NCI-H2196 (cell line): ENCODE data around the gene CAPN10.

ENCODE experiments used
- DNase-seq: peaks from one replicate; lab custom pipeline; 2025; ENCODE audit not compliant: unreplicated experiment; lab: John Stamatoyannopoulos, UW

The CAPN10 gene

DNA sequence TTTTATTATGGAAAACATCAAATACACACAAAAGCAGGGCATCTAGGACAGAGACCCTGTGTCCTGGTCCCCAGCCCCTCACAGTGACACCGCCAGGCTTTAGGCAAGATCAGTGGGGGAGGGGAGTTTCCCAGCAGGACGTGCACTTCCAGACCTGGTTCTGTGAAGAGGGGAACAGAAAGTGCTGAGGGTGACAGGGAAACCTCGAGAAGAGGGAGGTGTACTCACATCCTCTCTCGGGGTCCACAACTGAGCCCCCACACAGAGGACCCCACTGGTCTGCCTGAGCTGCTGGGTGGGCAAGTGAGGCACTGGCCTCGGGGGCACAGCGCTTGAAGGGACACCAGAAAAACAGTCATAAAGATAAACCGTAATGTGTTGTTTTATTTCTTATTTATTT lies 34.3 kb downstream of the CAPN10 start:
- DNase-seq, result no peak

DNA sequence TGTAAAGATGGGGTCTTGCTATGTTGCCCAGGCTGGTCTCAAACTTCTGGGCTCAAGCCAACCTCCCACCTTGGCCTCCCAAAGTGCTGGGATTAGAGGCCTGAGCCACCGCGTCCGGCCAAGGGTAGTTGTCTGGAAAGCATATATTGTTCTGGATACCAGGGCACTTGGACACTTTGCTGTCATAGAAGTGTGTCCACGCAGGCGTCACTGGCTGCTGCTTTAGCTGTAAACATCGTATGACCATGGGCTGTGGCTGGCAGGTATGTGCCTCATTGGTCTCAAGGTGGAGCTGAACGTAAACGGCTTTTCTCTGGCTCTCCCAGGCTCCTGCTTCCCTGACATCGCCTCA lies 35.5 kb downstream of the CAPN10 start:
- no peak for DNase-seq

DNA sequence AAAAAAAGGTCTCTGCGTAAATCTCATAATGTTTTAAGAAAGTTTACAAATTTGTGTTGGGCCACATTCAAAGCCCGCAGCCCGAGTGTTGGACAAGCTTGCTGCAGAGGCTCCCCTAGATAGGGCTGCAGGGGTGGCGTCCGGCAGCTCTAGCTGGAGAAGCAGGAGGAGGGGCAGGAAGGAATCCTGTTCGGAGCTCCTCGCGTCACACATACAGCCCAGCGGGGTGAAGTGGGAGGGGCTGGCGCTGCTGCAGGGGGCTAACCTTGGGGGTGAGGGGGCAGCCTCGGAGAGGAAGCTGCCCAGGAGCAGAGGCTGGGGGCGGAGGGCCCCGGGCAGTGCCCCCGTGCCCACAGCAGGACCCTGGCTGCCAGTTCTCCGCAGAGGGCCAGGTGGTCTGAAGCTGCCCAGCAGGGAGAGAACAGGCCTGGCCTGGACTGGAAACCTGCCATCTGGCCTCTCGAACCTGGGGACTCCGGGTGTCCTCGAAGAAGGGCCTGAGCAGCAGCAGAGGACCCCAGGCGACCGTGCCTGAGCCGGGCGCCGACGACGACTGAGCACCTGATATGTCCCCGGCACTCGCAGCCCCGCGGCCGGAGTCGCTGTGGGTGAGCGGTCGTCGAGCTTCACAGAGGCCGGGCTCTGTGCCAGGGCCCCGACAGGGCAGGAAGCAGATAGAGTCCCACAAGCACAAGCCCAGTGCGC lies 36.1 kb downstream of the CAPN10 start:
- DNase-seq, result no peak

DNA sequence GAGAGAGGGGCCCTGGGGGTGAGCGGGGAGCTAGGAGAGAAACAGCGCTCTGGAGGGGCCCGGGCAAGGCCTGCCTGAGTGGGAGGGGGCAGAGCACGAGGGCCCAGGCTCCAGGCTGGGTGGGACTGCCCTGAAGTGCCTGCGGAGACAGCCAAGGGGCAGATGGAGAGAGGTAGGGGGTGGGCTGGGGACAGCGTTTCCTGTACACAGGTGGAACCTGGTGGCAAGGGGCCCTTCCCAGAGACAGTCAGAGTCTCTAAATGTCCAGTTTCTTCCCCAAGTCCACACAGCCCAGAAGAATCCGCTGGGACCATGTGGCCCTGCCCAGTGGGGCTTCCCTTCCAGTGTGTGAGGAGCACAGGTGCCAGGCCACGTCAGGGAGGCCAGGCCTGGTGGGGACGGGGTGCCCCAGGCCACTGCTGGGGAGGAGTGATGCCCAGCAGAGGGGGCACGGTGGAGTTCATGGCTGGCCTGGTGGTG lies 37.0 kb downstream of the CAPN10 start:
- no peak for DNase-seq

DNA sequence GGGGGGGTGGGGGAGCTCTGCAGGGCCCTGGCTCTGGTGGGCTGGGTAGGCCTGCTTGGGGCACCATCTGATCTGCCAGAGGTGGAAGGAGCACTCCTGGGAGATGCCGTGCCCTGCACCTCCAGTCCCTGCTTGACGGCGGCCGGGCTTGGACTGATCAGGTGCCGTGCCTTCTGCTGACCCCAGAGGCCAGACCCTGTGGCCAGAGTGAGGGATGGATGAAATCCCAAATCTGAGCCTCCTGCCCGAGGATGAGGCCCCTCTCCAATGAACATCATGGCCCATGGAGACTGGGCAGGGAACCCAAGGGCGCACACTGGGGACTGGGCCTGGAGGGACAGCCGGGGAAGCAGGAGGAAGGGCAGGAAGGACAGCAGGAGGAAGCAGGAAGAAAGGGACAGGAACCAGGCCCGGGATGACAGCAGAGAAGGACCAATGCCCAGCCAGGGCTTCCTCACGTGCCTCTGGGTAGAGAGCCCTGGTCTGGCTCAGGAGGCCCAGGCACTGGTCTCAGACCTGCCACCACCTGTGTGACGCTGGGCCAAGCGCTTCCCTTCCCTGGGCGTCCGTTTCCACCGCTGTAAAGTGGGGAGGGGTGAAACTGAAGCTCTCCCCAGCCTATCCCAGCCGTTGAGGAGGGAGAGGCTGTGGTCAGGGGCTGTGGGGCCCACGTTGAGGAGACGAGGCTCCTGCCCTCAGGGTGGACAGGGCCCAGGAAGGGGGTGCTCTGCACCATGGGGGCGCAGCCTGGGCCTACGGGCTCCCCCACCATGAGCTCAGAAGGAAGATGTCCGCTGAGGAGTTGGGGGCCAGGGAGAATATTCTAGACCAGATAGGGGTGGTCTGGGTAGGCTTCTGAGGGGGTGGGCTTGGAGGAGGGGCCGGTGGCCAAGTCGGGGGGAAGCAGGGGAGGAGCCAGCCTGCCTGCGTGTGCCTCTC lies 37.7 kb downstream of the CAPN10 start:
- DNase-seq, result no peak

DNA sequence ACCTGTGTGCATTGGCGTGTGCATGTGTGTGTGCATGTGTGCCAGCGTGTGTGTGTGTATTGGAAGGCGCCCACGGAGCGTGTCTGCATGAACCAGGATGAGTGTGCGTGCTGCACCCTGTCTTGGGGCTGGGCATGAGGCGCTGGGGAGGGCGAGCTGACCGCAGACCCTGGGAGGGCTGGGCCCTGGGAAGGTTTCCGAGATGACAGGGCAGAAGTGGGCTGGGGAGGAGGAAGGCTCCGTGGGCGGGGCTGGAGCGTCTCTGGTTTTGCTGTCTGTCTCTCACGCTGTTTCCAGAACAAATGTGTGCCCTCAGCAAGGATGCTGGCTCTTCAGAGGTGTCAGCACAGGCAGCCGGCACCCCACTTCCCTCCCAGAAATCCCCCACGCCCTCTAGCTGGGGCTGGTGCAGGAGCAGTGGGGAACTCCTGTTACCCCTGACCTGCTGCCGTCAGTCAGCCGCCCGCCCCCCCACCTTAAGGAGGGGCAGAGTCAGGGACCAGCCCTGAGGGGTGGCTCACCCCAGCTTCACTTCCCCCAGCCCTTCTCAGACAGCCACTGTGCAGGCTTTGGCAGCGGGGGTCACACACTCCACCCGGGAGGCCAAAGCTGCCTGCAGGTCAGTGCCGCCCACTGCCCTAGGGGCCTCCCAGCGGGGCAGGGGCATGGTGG lies 38.6 kb downstream of the CAPN10 start, which contains the start of gene GPR35:
Gene GPR35 (plus strand): TSS at position 531 of the 672 bp plus-strand sequence. CDS start 4,473 bp downstream, outside the sequence.
- no peak for DNase-seq

DNA sequence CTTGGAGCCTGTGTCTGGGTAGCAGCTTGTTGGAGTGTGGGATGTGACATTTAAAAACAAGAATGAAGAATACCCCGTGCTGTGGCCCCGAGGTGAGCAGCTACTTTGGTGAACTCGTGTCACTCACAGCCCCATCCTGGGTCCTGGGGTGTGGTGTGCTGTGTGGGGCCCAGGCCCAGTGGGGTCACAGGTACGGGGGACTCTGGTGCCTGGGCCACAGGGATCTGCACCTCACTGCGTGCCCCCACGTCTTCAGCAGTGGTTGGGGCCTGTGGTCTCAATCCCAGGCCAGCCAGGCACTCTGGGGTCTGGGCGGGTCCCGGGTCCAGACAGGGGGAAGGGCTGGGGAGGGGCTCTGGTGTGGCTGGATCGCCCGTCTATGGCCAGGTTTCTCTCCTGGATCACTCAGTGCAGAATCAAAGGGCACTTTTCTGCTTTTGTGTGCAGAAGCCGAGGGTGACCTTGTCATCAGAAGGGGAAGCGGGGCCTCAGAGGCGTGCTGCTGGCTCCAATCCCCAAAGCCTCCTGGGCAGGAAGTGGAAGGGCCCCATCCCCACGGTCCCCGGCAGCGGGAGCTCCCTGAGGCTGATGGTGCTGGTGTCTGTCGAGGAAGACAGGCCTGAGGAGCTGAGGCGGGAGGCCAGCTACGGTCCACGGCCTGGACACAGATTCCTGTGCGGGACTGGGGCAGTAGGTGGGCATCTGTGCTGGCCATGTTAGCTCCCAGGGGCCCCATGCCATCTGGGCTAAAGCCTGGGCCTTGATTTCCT lies 40.2 kb downstream of the CAPN10 start:
- DNase-seq, result no peak

DNA sequence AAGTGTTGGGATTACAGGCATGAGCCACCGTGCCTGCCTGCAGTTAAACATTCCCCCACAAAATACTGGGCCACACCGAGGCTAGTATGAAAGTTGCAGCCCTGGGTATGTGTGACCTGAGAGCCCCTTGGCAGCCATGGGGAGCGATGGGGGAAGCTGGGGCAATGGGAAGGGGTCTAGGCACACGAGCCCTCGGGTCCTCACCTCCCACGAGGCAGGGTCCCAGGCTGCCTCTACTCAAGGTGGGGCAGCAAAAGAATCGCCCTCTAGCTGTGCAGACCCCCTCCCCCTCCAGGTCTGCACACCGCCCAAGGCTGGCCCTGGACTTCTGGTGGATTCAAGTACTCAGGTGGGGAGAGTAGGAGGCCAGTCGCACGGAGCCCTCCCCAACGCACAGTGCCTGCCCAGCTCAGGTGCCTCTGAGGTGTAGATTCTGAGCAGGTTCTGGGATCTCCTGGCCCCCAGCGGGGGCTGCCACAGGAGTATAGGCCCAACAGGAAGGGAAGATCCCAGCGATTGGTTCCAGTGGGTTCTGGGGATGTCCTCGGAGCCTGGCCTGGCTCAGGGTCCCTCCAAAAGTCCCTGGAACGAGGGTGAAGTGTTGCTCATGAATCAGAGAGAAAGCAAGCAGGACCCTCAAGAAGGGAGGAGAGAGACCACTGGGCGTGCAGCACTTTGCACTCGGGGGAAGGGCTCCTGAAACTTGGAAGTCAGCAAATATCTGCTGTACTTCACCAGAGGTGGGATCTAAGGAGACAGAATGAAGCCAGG lies 41.4 kb downstream of the CAPN10 start:
- DNase-seq, result no peak

DNA sequence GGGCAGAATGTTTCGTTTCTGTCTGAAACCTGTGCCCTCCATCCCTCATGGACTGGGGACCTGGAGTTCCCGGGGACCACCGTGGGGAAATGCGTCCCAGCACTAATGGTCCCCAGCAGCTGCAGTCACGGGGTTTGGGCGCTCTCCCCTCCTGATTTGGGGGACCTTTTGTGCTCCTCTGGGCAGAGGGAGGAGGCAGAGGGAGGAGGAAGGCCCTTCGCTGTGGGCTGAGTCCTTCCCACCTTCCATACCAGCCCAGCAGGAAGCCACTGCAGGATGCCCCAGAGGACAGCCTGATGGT lies 41.9 kb downstream of the CAPN10 start:
- no peak for DNase-seq

DNA sequence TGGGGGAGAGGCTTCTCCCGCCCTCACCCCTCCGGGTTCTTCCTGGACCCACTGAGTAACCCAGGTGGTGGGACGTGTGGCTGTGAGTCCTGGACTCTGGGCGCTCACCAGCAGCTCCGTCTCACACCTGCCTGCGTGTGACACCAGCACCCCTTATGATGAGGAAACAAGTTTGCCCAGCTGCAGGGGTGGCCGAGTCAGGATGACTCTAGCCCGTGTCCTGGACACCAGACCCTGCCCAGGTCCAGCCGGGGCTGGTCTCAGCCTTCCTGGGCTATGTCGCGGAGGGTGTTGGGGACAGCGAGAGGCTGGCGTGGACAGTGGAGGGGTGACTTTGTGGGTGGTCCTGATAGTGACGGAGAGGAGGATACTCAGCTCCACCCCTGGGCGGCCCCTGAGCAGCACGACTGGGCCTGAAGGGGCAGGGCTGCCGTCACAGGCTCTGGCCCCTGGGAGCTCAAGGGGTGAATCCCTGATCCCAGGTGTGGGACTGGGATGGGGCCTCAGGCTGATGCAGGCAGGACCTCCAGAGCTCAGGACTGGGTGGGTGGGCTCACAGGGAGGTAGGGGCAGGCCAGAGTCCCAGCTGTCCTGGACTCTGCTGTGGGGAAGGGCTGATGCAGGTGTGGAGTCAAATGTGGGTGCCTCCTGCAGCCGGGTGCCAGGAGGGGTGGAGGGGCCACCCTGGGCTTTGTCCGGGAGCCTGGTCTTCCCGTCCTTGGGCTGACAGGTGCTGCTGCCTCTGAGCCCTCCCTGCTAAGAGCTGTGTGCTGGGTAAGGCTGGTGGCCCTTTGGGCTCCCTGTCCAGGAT lies 42.5 kb downstream of the CAPN10 start:
- no peak for DNase-seq

DNA sequence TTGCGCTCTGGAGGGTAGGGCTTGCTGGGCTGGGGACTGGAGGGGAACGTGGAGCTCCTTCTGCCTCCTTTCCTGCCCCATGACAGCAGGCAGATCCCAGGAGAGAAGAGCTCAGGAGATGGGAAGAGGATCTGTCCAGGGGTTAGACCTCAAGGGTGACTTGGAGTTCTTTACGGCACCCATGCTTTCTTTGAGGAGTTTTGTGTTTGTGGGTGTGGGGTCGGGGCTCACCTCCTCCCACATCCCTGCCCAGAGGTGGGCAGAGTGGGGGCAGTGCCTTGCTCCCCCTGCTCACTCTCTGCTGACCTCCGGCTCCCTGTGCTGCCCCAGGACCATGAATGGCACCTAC lies 43.1 kb downstream of the CAPN10 start:
- DNase-seq, result no peak

DNA sequence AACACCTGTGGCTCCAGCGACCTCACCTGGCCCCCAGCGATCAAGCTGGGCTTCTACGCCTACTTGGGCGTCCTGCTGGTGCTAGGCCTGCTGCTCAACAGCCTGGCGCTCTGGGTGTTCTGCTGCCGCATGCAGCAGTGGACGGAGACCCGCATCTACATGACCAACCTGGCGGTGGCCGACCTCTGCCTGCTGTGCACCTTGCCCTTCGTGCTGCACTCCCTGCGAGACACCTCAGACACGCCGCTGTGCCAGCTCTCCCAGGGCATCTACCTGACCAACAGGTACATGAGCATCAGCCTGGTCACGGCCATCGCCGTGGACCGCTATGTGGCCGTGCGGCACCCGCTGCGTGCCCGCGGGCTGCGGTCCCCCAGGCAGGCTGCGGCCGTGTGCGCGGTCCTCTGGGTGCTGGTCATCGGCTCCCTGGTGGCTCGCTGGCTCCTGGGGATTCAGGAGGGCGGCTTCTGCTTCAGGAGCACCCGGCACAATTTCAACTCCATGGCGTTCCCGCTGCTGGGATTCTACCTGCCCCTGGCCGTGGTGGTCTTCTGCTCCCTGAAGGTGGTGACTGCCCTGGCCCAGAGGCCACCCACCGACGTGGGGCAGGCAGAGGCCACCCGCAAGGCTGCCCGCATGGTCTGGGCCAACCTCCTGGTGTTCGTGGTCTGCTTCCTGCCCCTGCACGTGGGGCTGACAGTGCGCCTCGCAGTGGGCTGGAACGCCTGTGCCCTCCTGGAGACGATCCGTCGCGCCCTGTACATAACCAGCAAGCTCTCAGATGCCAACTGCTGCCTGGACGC lies 43.6 kb downstream of the CAPN10 start:
- no peak for DNase-seq

DNA sequence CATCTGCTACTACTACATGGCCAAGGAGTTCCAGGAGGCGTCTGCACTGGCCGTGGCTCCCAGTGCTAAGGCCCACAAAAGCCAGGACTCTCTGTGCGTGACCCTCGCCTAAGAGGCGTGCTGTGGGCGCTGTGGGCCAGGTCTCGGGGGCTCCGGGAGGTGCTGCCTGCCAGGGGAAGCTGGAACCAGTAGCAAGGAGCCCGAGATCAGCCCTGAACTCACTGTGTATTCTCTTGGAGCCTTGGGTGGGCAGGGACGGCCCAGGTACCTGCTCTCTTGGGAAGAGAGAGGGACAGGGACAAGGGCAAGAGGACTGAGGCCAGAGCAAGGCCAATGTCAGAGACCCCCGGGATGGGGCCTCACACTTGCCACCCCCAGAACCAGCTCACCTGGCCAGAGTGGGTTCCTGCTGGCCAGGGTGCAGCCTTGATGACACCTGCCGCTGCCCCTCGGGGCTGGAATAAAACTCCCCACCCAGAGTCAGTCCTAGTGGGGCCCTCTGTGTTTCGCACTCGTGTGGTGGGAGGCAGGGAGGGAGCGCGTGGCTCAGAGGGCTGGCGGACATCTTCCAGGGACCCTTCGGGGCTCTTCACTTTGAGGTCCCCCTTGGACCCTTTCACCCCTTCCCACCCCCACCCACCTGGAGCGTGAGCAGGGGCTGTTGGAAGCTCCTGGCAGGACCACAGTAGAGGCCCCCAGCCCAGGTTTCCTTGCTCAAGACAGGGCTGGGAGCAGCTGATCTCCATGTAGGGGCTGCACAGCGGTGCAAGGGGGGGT lies 44.4 kb downstream of the CAPN10 start:
- DNase-seq, result no peak

DNA sequence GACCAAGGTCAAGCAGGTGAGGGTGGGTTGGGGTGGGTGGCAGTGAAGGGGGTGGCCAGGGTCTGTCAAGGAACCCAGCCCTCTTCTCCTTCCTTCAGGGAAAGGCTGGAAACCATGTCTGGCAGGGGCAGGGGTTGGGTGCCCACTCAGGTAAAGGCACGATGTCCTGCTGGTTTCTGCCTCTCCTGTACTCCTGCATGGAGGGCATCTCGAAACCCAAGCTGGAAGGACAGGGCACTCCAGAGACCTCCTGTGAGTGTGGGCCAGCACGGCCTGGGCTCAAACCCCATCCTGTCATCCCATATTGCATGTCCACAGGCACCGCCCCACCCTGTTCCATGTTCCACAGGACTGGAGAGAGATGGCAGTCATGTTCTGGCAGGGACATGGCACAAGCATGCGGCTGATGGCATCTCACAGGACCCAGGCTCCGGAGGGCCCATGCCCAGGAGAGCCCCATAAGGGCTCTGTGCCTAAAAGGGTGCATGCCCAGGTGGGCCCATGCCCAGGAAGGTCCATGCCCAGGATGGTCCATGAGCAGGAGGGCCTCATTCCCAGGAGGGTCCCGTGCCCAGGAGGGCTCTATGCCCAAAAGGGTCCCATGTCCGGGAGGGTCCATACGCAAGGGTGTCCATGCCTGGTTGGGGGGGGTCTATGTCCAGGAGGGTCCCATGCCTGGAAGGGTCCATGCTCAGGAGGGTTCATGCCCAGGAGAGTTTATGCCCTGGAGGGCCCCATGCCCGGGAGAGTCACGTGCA lies 45.2 kb downstream of the CAPN10 start:
- no peak for DNase-seq

DNA sequence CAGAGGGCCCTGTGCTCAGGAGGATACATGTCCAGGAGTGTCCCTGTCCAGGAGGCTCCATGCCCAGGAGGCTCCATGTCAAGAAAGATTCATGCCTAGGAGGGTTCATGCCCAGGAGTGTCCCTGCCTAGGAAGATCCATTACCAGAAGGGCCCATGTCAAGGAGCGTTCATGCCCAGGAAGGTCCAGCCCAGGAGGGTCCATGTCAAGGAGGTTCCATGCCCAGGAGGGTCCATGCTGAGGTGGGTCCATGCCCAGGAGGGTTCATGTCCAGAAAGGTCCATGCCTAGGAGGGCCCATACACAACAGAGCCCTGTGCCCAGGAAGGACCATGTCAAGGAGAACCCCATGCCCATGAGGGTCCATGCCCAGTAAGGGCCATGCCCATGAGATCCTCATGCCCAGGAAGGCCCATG lies 45.8 kb downstream of the CAPN10 start:
- no peak for DNase-seq

DNA sequence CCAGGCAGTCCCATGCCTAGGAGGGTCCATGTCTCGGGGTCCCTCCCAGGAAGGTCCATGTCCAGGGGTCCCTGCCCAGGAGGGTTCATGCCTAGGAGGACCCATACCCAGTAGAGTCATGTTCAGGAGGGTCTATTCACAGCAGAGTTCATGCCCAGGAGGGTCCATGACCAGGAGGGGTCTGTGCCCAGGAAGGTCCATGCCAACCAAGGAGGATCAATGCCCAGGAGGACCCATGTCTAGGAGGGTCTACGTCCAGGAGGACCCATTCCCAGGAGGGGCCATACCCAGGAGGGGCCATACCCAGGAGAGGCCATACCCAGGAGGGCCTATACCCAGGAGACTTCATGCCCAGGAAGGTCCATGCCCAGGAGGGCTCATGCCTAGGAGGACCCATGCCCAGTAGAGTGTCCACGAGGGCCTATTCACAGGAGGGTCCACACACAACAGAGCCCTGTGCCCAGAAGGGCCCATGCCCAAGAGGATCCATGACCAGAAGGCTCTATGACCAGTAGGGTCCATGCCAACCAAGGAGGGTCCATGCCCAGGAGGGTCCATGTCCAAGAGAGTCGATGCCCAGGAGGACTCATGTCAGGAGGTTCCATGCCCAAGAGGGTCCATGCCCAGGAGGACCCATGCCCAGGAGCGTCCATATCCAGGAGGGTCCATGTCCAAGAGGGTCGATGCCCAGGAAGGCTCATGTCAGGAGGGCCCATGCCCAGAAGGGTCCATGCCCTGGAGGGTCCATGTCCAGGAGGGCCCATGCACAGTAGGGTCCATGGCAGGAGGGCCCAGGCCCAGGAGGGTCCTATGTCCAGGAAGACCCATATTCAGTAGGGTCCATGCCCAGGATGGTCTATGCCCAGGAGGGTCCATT lies 48.8 kb downstream of the CAPN10 start:
- DNase-seq, result no peak
